ENCODE measurements around the gene GFY. TPM values are rescaled to one million over a fixed set of nuclear protein-coding genes. Genes with fewer than 3 reads are reported as not detected.

Gene GFY
- total and polyA plus RNA-seq, 9 of the 15 experiments (the other 6 are each of a cell fraction or from before 2014, with no cell fraction given) = 0.06 to 0.40 (median 0.19) TPM; not detected in 3

- TF ChIP-seq DLX4 (CRISPR knock-in tag; IDR thresholded peaks at IDR 0.05) = no peak
- TF ChIP-seq, protein P1, sequence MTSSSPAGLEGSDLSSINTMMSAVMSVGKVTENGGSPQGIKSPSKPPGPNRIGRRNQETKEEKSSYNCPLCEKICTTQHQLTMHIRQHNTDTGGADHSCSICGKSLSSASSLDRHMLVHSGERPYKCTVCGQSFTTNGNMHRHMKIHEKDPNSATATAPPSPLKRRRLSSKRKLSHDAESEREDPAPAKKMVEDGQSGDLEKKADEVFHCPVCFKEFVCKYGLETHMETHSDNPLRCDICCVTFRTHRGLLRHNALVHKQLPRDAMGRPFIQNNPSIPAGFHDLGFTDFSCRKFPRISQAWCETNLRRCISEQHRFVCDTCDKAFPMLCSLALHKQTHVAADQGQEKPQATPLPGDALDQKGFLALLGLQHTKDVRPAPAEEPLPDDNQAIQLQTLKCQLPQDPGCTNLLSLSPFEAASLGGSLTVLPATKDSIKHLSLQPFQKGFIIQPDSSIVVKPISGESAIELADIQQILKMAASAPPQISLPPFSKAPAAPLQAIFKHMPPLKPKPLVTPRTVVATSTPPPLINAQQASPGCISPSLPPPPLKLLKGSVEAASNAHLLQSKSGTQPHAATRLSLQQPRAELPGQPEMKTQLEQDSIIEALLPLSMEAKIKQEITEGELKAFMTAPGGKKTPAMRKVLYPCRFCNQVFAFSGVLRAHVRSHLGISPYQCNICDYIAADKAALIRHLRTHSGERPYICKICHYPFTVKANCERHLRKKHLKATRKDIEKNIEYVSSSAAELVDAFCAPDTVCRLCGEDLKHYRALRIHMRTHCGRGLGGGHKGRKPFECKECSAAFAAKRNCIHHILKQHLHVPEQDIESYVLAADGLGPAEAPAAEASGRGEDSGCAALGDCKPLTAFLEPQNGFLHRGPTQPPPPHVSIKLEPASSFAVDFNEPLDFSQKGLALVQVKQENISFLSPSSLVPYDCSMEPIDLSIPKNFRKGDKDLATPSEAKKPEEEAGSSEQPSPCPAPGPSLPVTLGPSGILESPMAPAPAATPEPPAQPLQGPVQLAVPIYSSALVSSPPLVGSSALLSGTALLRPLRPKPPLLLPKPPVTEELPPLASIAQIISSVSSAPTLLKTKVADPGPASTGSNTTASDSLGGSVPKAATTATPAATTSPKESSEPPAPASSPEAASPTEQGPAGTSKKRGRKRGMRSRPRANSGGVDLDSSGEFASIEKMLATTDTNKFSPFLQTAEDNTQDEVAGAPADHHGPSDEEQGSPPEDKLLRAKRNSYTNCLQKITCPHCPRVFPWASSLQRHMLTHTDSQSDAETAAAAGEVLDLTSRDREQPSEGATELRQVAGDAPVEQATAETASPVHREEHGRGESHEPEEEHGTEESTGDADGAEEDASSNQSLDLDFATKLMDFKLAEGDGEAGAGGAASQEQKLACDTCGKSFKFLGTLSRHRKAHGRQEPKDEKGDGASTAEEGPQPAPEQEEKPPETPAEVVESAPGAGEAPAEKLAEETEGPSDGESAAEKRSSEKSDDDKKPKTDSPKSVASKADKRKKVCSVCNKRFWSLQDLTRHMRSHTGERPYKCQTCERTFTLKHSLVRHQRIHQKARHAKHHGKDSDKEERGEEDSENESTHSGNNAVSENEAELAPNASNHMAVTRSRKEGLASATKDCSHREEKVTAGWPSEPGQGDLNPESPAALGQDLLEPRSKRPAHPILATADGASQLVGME (CRISPR knock-in tag; IDR thresholded peaks at IDR 0.05) = no peak; the same call in 1 of the 2 replicates
- no peak for TF ChIP-seq CBX5 (IDR thresholded peaks at IDR 0.05; ENCODE audit: borderline replicate concordance, low read depth)
- TF ChIP-seq MTF1 (CRISPR knock-in tag; IDR thresholded peaks at IDR 0.05; ENCODE audit: borderline replicate concordance) = no peak
- TF ChIP-seq ETS2 (tag; IDR thresholded peaks at IDR 0.05; ENCODE audit: borderline replicate concordance, poor library complexity, severe bottlenecking) = no peak
- TF ChIP-seq SAFB2 (IDR thresholded peaks at IDR 0.05; ENCODE audit: borderline replicate concordance, low read depth, low read length, severe bottlenecking) = no peak
- peak; percentile 37; the same call in 1 of the 2 replicates for TF ChIP-seq TRIM28 (IDR thresholded peaks at IDR 0.05)
- TF ChIP-seq ARID3A (IDR thresholded peaks at IDR 0.05; ENCODE audit: borderline replicate concordance, low read depth, low read length) = no peak
- TF ChIP-seq LARP7 (IDR thresholded peaks at IDR 0.05) = no peak
- TF ChIP-seq ZKSCAN3 (CRISPR knock-in tag; IDR thresholded peaks at IDR 0.05) = no peak
- no peak for TF ChIP-seq IRF1 (CRISPR knock-in tag; IDR thresholded peaks at IDR 0.05; ENCODE audit: borderline replicate concordance)
- 0 out of 2 replicates have a peak, but pooled peaks have one; percentile 39 for TF ChIP-seq KLF16 (IDR thresholded peaks at IDR 0.05)
- TF ChIP-seq ZNF766 (CRISPR knock-in tag; conservative IDR thresholded peaks at IDR 0.05) = peak; percentile 98
- no peak for TF ChIP-seq MTA2 (IDR thresholded peaks at IDR 0.05; ENCODE audit: low read depth)
- TF ChIP-seq ERF (CRISPR knock-in tag; IDR thresholded peaks at IDR 0.05) = 0 out of 2 replicates have a peak, but pooled peaks have one; percentile 54
- TF ChIP-seq MEF2A (IDR thresholded peaks at IDR 0.05; ENCODE audit: control insufficient read depth, low read depth, low read length) = no peak
- TF ChIP-seq RBFOX2 (IDR thresholded peaks at IDR 0.05; ENCODE audit: low read depth, low read length) = peak; percentile 76
- TF ChIP-seq SOX6 (IDR thresholded peaks at IDR 0.05) = 0 out of 2 replicates have a peak, but pooled peaks have one; percentile 29
- TF ChIP-seq BRF1 (IDR thresholded peaks at IDR 0.05; ENCODE audit: borderline replicate concordance, extremely low read depth, insufficient read length) = no peak
- peak; percentile 81 for TF ChIP-seq NFIC (IDR thresholded peaks at IDR 0.05)
- TF ChIP-seq ZEB2 (IDR thresholded peaks at IDR 0.05) = peak; percentile 73; the same call in 1 of the 2 replicates
These were observed 18.3 kb downstream of the GFY start (continued) for GRCh38 chr19:49443366-49444099.
